Skeletal muscle cell (primary cell): ENCODE measurements around the gene LTBP1.

Experiments
- DNase-seq: peaks from one replicate; pipeline ENCODE4 v3.0.0-alpha.2; 2010; ENCODE audit warnings: low read depth
- H3K4me3 ChIP-seq: 2 replicates; pipeline ENCODE4 v1.5.1; 2011; ENCODE audit warnings: low read depth, mild to moderate bottlenecking, control low read depth, low read length, moderate library complexity

Gene LTBP1

GRCh38 chr2:33292981-33293595 lies 346.3 kb downstream of the LTBP1 start:
- no peak for DNase-seq
- H3K4me3 ChIP-seq = no peak overlapping the region

- H3K4me3 ChIP-seq = no peak overlapping the region
- peak; percentile 73 for DNase-seq
Observed at GRCh38 chr2:33298233-33298632, 351.5 kb downstream of the LTBP1 start.

GRCh38 chr2:33301355-33301754 lies 354.6 kb downstream of the LTBP1 start:
- no peak overlapping the region for H3K4me3 ChIP-seq

GRCh38 chr2:33302348-33302747 lies 355.6 kb downstream of the LTBP1 start:
- H3K4me3 ChIP-seq = no peak overlapping the region
- no peak for DNase-seq

More at GRCh38 chr2:33301355-33301754, 354.6 kb downstream of the LTBP1 start:
- DNase-seq = no peak

GRCh38 chr2:33304032-33304864 lies 357.5 kb downstream of the LTBP1 start:
- DNase-seq = no peak
- no peak overlapping the region for H3K4me3 ChIP-seq

- H3K4me3 ChIP-seq = no peak overlapping the region
- no peak for DNase-seq
Observed at GRCh38 chr2:33307659-33308270, 361.0 kb downstream of the LTBP1 start.

GRCh38 chr2:33312355-33312754 lies 365.6 kb downstream of the LTBP1 start:
- no peak for DNase-seq
- H3K4me3 ChIP-seq = no peak overlapping the region

GRCh38 chr2:33313039-33313438 lies 366.3 kb downstream of the LTBP1 start:
- no peak overlapping the region for H3K4me3 ChIP-seq
- no peak for DNase-seq

- H3K4me3 ChIP-seq = no peak overlapping the region
- no peak for DNase-seq
Observed at GRCh38 chr2:33314541-33314940, 367.8 kb downstream of the LTBP1 start.

- no peak overlapping the region for H3K4me3 ChIP-seq
- no peak for DNase-seq
Observed at GRCh38 chr2:33316328-33316727, 369.6 kb downstream of the LTBP1 start.

- H3K4me3 ChIP-seq = no peak overlapping the region
- no peak for DNase-seq
Observed at GRCh38 chr2:33317369-33318007, 370.7 kb downstream of the LTBP1 start.

GRCh38 chr2:33318456-33318855 lies 371.7 kb downstream of the LTBP1 start:
- DNase-seq = no peak
- no peak overlapping the region for H3K4me3 ChIP-seq

GRCh38 chr2:33320573-33320972 lies 373.8 kb downstream of the LTBP1 start:
- DNase-seq = no peak
- H3K4me3 ChIP-seq = no peak overlapping the region

- no peak for DNase-seq
- H3K4me3 ChIP-seq = no peak overlapping the region
Observed at GRCh38 chr2:33321236-33321771, 374.6 kb downstream of the LTBP1 start.

GRCh38 chr2:33321876-33322483 lies 375.2 kb downstream of the LTBP1 start:
- H3K4me3 ChIP-seq = no peak overlapping the region
- peak; percentile 31 for DNase-seq

GRCh38 chr2:33322612-33323011 lies 375.9 kb downstream of the LTBP1 start:
- H3K4me3 ChIP-seq = no peak overlapping the region
- no peak for DNase-seq

- H3K4me3 ChIP-seq = no peak overlapping the region
- no peak for DNase-seq
Observed at GRCh38 chr2:33323957-33324356, 377.2 kb downstream of the LTBP1 start.

GRCh38 chr2:33326100-33326499 lies 379.3 kb downstream of the LTBP1 start:
- H3K4me3 ChIP-seq = no peak overlapping the region
- DNase-seq = no peak

GRCh38 chr2:33333433-33333832 lies 386.7 kb downstream of the LTBP1 start:
- H3K4me3 ChIP-seq = no peak overlapping the region
- DNase-seq = no peak
